HepG2 (cell line): ENCODE measurements around the gene ARHGEF3. TPM values are rescaled to one million over a fixed set of nuclear protein-coding genes. Genes with fewer than 3 reads are reported as not detected.

Source experiments
- ATAC-seq: fragments of 200-7000 bp; cut with Tn5 transposase; 3 replicates; pipeline ENCODE4 v1.9.1; 2020; ENCODE audit warnings: mild to moderate bottlenecking, moderate library complexity
- BruUV-seq: library from RNA; stranded (reverse); fragments of 400-500 nt; replicated peaks from 2 replicates; lab custom pipeline; 2021; lab: Mats Ljungman, UMichigan
- CTCF ChIA-PET: fragments of 300-600 bp; formaldehyde crosslinking; extraction: SDS; loops from one replicate; lab custom pipeline; 2021; ENCODE audit warnings: low total read pairs, inconsistent platforms, low intra/inter-chr PET ratio; lab: Yijun Ruan, JAX
- POLR2A ChIA-PET: fragments of 350-600 bp; sonication (Branson Sonifier 250); formaldehyde crosslinking; loops from one replicate; lab custom pipeline; 2020; ENCODE audit warnings: antibody characterized with exemption, inconsistent platforms; lab: Yijun Ruan, JAX
- DNase-seq: peaks from one replicate; pipeline ENCODE4 v3.0.0-alpha.2; 2015; ENCODE audit warnings: low spot score
- FAIRE-seq: peaks from 3 replicates; lab custom pipeline; 2011; peaks lifted over from hg19 to GRCh38; lab: Jason Lieb, UNC
- H2AFZ ChIP-seq: one replicate; pipeline ENCODE4 v1.6.1; 2011; ENCODE audit warnings: low read length, inconsistent platforms
- H3K27ac ChIP-seq: fragments of 300-600 bp; 3 replicates; pipeline ENCODE4 v1.8.0; 2011; ENCODE audit warnings: mixed run types, mild to moderate bottlenecking, mixed read lengths, low read length, inconsistent platforms; ENCODE audit not compliant: insufficient read depth; ENCODE audit errors: extremely low read length
- H3K27me3 ChIP-seq, 2 experiments: fragments of 200-600 bp in 1 of 2; 2 replicates in 1 of 2; 3 replicates in 1 of 2; pipeline versions ENCODE4 v1.6.0 to v1.8.0; 2011; ENCODE audit warnings: low read length in 2 of 2, mild to moderate bottlenecking in 2 of 2, moderate library complexity in 2 of 2, inconsistent platforms in 1 of 2; ENCODE audit not compliant: insufficient read depth in 2 of 2, control insufficient read depth in 1 of 2
- H3K36me3 ChIP-seq, 2 experiments: fragments of 200-600 bp in 1 of 2; replicated peaks in 1 of 2; 2 replicates in 1 of 2; 3 replicates in 1 of 2; pipeline versions ENCODE4 v1.5.1 to v1.8.0; 2011; ENCODE audit warnings: low read length in 2 of 2, inconsistent platforms in 1 of 2; ENCODE audit not compliant: insufficient read depth in 2 of 2, control insufficient read depth in 1 of 2
- H3K4me1 ChIP-seq: 2 replicates; pipeline ENCODE4 v1.5.1; 2012; ENCODE audit warnings: low read length, inconsistent platforms; ENCODE audit not compliant: insufficient read depth
- H3K4me2 ChIP-seq: 2 replicates; pipeline ENCODE4 v1.6.0; 2011; ENCODE audit warnings: low read depth, low read length, inconsistent platforms
- H3K4me3 ChIP-seq, 3 experiments: fragments of 200-600 bp in 1 of 3; sonication (generic), shearing (Covaris generic) in 1 of 3; replicated peaks in 1 of 3; 2 replicates each; pipeline ENCODE4 v1.5.1; 2011 to 2016; ENCODE audit warnings: low read length in 3 of 3, inconsistent platforms in 2 of 3, low read depth in 2 of 3, mild to moderate bottlenecking in 2 of 3, control low read depth in 1 of 3, mixed read lengths in 1 of 3; ENCODE audit not compliant: insufficient read depth in 1 of 3
- H3K79me2 ChIP-seq: one replicate; pipeline ENCODE4 v1.6.1; 2011; ENCODE audit warnings: low read length, inconsistent platforms; ENCODE audit not compliant: insufficient read depth
- H3K9ac ChIP-seq: 2 replicates; pipeline ENCODE4 v1.6.0; 2011; ENCODE audit warnings: mild to moderate bottlenecking, low read depth, low read length, inconsistent platforms; ENCODE audit not compliant: insufficient read depth
- H3K9me3 ChIP-seq: 2 replicates; pipeline ENCODE4 v1.5.1; 2012; ENCODE audit warnings: mild to moderate bottlenecking, low read length
- H4K20me1 ChIP-seq: 2 replicates; pipeline ENCODE4 v1.6.0; 2011; ENCODE audit warnings: inconsistent platforms, mild to moderate bottlenecking, low read length, moderate library complexity; ENCODE audit not compliant: insufficient read depth
- CEBPG ChIP-seq: IDR thresholded peaks from 2 replicates; pipeline ENCODE4 v1.6.1; 2016
- SOX13 ChIP-seq, 3 experiments: fragments of 450-650 bp in 1 of 3; sonication (generic) in 1 of 3; formaldehyde crosslinking in 1 of 3; IDR thresholded peaks in 2 of 3; conservative IDR thresholded peaks in 1 of 3; 2 replicates each; pipeline versions ENCODE4 v1.5.0 to v1.6.1; 2016 to 2020; ENCODE audit warnings: antibody characterized with exemption in 1 of 3, mild to moderate bottlenecking in 1 of 3, missing compliant biosample characterization in 1 of 3, missing genetic modification reagents in 1 of 3, moderate library complexity in 1 of 3
- THRA ChIP-seq: sonication (generic); formaldehyde crosslinking; IDR thresholded peaks from 2 replicates; pipeline ENCODE4 v1.4.0; 2020; ENCODE audit warnings: missing genetic modification reagents, borderline replicate concordance
- ZNF121 ChIP-seq: sonication (generic); formaldehyde crosslinking; IDR thresholded peaks from 2 replicates; pipeline ENCODE4 v1.5.0; 2020; ENCODE audit warnings: mild to moderate bottlenecking, missing genetic modification reagents
- ZNF280B ChIP-seq: sonication (generic); formaldehyde crosslinking; IDR thresholded peaks from 2 replicates; pipeline ENCODE4 v1.5.0; 2020; ENCODE audit warnings: missing genetic modification reagents, mild to moderate bottlenecking, borderline replicate concordance
- ZNF343 ChIP-seq: sonication (generic); formaldehyde crosslinking; IDR thresholded peaks from 2 replicates; pipeline ENCODE4 v1.4.0; 2020; ENCODE audit warnings: mild to moderate bottlenecking, missing genetic modification reagents
- WGBS: methylation state at CpG from one replicate; pipeline ENCODE4 v1.1.6; 2017; ENCODE audit warnings: low lambda C conversion rate; 5-methylcytosine and 5-hydroxymethylcytosine counted together
- in situ Hi-C: cut with HindIII; loops from 2 replicates; pipeline ENCODE4 v1.10.0; 2017; ENCODE audit warnings: low pct_unique_long_range_greater_than_20kb; ENCODE audit not compliant: extremely low pct_ligation_motif_present
- intact Hi-C: fragments of 100-400 bp; cut with micrococcal nuclease; formaldehyde crosslinking; loops from one replicate; pipeline ENCODE4 v1.10.0; 2022; ENCODE audit not compliant: unreplicated experiment
- polyA plus RNA-seq, 8 experiments: library from polyadenylated mRNA; depleted of rRNA in 3 of 8; stranded (reverse) in 7 of 8; unstranded in 1 of 8; fragments of >200 nt; fragmentation: Illumina TruSeq in 4 of 8; extraction: Trizol in 4 of 8; gene quantifications; 2 replicates each; pipeline versions ENCODE4 v1.2.1 to v1.2.3, GENCODE V29; 2011 to 2016; ENCODE audit warnings: low read depth in 4 of 8, missing spikeins in 1 of 8, mixed read lengths in 1 of 8; ENCODE audit not compliant: insufficient read depth in 1 of 8
- total RNA-seq, 5 experiments: library from RNA; depleted of rRNA; stranded (reverse); fragments of >200 nt; fragmentation: Illumina TruSeq; extraction: Trizol; gene quantifications; 2 replicates each; pipeline ENCODE4 v1.2.3, GENCODE V29; 2016; ENCODE audit warnings: low read depth in 1 of 5

The ARHGEF3 gene
- total and polyA plus RNA-seq, 2 of the 13 experiments (the other 11 are each of a cell fraction or from before 2014, with no cell fraction given) = 14.8 to 23.1 TPM

DNA sequence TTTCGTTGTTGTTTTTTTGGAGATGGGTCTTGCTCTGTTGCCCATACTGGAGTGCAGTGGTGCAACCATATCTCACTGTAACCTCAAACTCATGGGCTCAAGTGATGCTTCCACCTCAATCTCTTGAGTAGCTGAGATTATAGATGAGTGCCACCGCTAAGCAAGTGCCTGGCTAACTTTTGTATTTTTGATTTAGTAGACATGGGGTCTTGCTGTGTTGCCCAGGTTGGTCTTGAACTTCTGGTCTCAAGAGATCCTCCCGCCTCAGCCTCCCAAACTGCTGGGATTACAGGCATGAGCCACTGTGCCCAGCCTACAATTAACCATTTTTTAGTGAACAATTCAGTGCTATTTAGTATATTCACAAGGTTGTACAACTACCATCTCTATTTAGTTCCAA lies 42.2 kb downstream of the ARHGEF3 start:
- no peak for FAIRE-seq
- ChIA-PET CTCF (no interaction called here), POLR2A (no interaction called here)
- Histone ChIP-seq H3K27me3 (no peaks in the 10 kb centered on the region), H4K20me1 (no peaks in the 10 kb centered on the region), H3K4me2 (no peak overlapping the region), H3K9ac (no peak overlapping the region), H3K9me3 (no peaks in the 10 kb centered on the region), H3K4me3 (no peak overlapping the region), H3K79me2 (peaks cover 2% of the 10 kb centered on the region), H3K4me1 (peaks cover 19% of the 10 kb centered on the region), H3K27ac (no peak overlapping the region), H2AFZ (no peak overlapping the region), H3K36me3 (peaks cover 4 to 8% of the 10 kb centered on the region in 2 experiments; a peak in 3 of 5 replicates)
- no peak for DNase-seq
- intact Hi-C loops (no loop called here), in situ Hi-C loops (no loop called here)
- no peak for ATAC-seq
- peak; percentile 69; the same call in 1 of the 2 replicates for TF ChIP-seq ZNF121 (CRISPR knock-in tag)
- TF ChIP-seq CEBPG (CRISPR knock-in tag) = no peak
- no peak for TF ChIP-seq ZNF280B (CRISPR knock-in tag)
- no peak for TF ChIP-seq SOX13 (IDR thresholded peaks at IDR 0.05)
- TF ChIP-seq SOX13 (CRISPR knock-in tag; conservative IDR thresholded peaks at IDR 0.05 in 1 of 2, IDR thresholded peaks at IDR 0.05 in 1 of 2) = no peak
- no peak for TF ChIP-seq ZNF343
- no peak for TF ChIP-seq THRA (CRISPR knock-in tag)
- WGBS = 99% methylated on average over 3 of the region's 3 CpGs
- no TSS peak for BruUV-seq
